HG03520 (cell line): Measurements from ENCODE around the gene CPNE8.

Experiments used
- ATAC-seq: cut with Tn5 transposase; IDR thresholded peaks from one replicate; pipeline ENCODE4 v1.9.1; 2021; ENCODE audit warnings: mild to moderate bottlenecking, moderate library complexity; ENCODE audit not compliant: unreplicated experiment

Gene CPNE8

GRCh38 chr12:38653650-38654049, 251.7 kb downstream of the CPNE8 start:
- no peak for ATAC-seq

- ATAC-seq = no peak
Measured at GRCh38 chr12:38648813-38649212, 256.6 kb downstream of the CPNE8 start.

DNA sequence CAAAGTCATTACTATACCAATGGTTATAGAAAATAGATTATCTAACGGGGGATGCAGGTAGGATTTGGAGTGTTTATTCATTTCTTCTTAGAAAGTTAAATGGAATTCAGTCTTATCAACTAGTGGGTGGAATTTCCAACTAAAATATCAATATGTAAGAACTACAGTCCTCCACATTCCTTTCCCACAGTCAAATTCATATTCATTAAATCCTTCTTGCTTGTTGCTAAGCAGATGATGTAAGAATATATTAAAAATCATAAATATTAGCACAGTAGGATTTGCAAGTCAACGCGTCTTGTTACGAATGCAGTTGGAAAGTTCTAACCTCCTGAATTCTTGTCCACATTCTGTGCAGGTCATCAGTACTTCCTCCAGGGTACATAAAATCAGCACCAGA, 259.2 kb downstream of the CPNE8 start:
- no peak for ATAC-seq

DNA sequence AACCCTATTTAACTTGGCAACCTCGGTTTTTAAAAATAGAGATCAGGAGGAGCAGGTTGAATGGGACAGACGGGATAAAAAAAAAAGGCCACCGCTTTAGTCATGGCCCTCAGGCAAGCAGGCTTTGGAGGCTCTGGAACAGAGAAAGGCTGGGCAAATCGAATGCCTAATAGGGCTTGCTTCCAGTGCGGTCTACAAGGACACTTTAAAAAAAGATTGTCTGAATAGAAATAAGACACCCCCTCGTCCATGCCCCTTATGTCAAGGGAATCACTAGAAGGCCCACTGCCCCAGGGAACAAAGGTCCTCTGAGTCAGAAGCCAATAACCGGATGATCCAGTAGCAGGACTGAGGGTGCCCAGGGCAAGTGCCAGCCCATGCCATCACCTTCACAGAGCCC, 265.8 kb downstream of the CPNE8 start:
- ATAC-seq = no peak

GRCh38 chr12:38638401-38638800, 267.0 kb downstream of the CPNE8 start:
- no peak for ATAC-seq

DNA sequence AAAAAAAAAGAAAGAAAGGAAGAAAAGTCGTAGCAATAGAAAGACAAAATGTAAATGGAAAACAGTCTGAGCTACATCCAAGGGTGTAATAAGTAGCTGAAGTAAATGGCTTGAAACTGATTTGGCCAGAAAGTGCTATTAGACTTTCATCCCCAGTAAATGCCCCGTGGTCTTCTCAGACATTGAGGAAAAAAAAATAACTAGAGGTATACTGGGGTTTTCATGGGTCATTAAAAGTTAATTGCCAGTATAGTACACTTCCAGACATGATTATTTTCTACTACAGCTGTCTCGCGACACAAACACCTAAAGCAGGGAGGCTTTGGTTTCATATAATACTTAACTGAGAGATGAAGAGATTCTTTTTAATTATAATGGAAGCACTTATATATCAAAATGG, 271.9 kb downstream of the CPNE8 start:
- ATAC-seq = no peak

DNA sequence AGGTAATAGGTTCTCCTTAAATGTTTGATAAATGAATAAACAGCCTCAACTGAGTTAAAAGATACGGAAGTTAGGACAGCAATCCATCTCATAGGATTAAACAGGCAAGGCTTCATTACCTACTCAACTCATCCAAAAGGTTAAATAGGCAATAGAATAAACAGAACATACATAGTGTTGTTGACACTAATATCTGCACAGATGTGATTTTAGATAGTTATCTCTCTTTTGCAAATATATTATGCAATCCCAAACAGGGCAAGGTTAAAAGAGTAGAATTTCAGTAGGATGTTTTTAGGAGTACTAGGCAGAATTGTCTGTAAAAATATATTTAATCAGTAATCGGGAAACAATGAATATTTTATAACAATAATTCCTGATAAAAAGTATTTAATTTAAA, 276.3 kb downstream of the CPNE8 start:
- ATAC-seq = no peak

DNA sequence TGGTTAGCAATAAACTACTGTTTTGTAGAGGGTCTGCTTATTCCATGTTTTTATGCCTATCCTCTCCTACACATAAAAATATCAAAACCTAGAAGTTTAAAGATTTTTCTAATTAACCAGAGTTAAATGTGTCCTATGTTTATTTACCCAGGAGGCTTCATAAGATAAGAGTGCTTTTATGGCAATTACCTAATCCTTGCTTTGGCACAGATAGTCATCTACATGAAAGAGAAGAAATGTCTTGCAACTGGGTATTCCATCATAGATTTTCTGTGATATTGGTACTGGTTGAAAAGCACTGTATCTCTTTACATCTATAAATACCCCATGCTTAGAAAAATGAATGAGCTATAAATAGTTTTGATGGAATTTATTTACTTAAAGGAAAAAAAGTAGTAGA, 277.1 kb downstream of the CPNE8 start:
- ATAC-seq = no peak

GRCh38 chr12:38625306-38625705, 280.1 kb downstream of the CPNE8 start:
- ATAC-seq = no peak

GRCh38 chr12:38614171-38614570, 291.2 kb downstream of the CPNE8 start:
- ATAC-seq = no peak

GRCh38 chr12:38610808-38611350, 294.5 kb downstream of the CPNE8 start:
- ATAC-seq = no peak

- no peak for ATAC-seq
Measured at GRCh38 chr12:38607295-38607694, 298.1 kb downstream of the CPNE8 start.
